Loucy (cell line): ENCODE results near the gene SDC1.

ENCODE experiments used
- H2AFZ ChIP-seq: fragments of 200-600 bp; sonication (generic); 2 replicates; pipeline ENCODE4 v1.6.0; 2016; ENCODE audit warnings: antibody characterized with exemption, mild to moderate bottlenecking, low read length, moderate library complexity
- H3F3A ChIP-seq: fragments of 200-600 bp; 2 replicates; pipeline ENCODE4 v1.6.0; 2016; ENCODE audit warnings: antibody characterized with exemption, low read depth, mild to moderate bottlenecking
- H3K27me3 ChIP-seq: fragments of 200-600 bp; sonication (generic); 2 replicates; pipeline ENCODE4 v1.6.1; 2014; ENCODE audit warnings: low read length, mild to moderate bottlenecking; ENCODE audit not compliant: insufficient read depth, poor library complexity, severe bottlenecking
- H3K36me3 ChIP-seq: fragments of 200-600 bp; sonication (generic); 2 replicates; pipeline ENCODE4 v1.6.1; 2016; ENCODE audit warnings: low read length; ENCODE audit not compliant: insufficient read depth
- H3K4me1 ChIP-seq: fragments of 200-600 bp; sonication (generic); 2 replicates; pipeline ENCODE4 v1.5.1; 2014; ENCODE audit warnings: low read length, mild to moderate bottlenecking; ENCODE audit not compliant: insufficient read depth, poor library complexity, severe bottlenecking
- H3K4me2 ChIP-seq: fragments of 200-600 bp; sonication (generic); 2 replicates; pipeline ENCODE4 v1.6.0; 2014; ENCODE audit warnings: antibody characterized with exemption, low read length, low read depth, mild to moderate bottlenecking; ENCODE audit not compliant: poor library complexity, severe bottlenecking
- H3K4me3 ChIP-seq: fragments of 200-600 bp; sonication (generic); 2 replicates; pipeline ENCODE4 v1.5.1; 2014; ENCODE audit warnings: low read length, mild to moderate bottlenecking, mixed read lengths; ENCODE audit not compliant: poor library complexity, severe bottlenecking
- H3K79me2 ChIP-seq: fragments of 200-600 bp; sonication (generic); 2 replicates; pipeline ENCODE4 v1.6.1; 2014; ENCODE audit warnings: low read length; ENCODE audit not compliant: insufficient read depth
- H3K9ac ChIP-seq: fragments of 200-600 bp; sonication (generic); 2 replicates; pipeline ENCODE4 v1.6.0; 2014; ENCODE audit warnings: mild to moderate bottlenecking, low read depth, low read length, moderate library complexity; ENCODE audit not compliant: poor library complexity, severe bottlenecking
- H3K9me2 ChIP-seq: fragments of 200-600 bp; sonication (generic); replicated peaks from 2 replicates; pipeline ENCODE4 v1.6.1; 2016; ENCODE audit warnings: low read depth, low read length, mixed read lengths
- H3K9me3 ChIP-seq: fragments of 200-600 bp; sonication (generic); 2 replicates; pipeline ENCODE4 v1.6.1; 2014; ENCODE audit warnings: mild to moderate bottlenecking, antibody characterized with exemption, low read length, low read depth; ENCODE audit not compliant: insufficient read depth
- H4K20me1 ChIP-seq: fragments of 200-600 bp; sonication (generic); 2 replicates; pipeline ENCODE4 v1.6.0; 2014; ENCODE audit warnings: antibody characterized with exemption, low read length, mild to moderate bottlenecking; ENCODE audit not compliant: insufficient read depth, poor library complexity, severe bottlenecking
- CTCF ChIP-seq: fragments of 200-600 bp; sonication (generic); conservative IDR thresholded peaks from 2 replicates; pipeline ENCODE4 v1.5.1; 2014; ENCODE audit warnings: mild to moderate bottlenecking, antibody characterized with exemption, low read length
- EZH2phosphoT487 ChIP-seq: fragments of 200-600 bp; IDR thresholded peaks from 2 replicates; pipeline ENCODE4 v1.6.1; 2018; ENCODE audit warnings: antibody characterized with exemption, mild to moderate bottlenecking, moderate library complexity, borderline replicate concordance

The SDC1 gene

DNA sequence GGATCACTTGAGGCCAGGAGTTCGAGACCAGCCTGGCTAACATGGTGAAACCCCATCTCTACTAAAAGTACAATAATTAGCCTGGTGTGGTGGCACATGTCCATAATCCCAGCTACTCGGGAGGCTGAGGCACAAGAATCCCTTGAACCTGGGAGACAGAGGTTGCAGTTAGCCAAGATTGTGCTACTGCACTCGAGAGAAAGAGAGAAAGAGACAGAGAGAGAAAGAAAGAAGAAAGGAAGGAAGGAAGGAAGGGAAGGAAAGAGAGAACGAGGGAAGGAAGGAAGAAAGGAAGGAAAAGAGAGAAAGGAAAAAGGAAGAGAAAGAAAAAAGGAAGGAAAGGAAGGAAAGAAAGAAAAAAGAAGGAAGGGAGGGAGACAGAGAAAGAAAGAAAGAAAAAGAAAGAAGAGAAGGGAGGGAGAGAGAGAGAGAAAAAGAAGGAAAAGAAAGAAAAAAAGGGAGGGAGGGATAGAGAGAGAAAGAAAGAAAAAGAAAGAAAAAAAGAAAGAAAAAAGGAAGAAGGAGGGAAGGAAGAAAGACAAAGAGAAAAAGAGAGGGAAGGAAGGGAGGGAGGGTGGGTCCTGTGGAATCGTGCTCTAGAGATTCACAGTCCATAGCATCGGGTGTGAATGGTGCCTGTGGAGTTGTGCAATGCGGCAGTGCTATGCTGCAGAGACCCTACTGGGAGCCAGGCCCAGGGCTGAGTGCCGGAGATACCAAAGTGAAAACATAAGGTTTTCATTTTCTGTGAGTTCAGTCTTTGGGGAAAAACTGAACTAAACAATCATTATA, 4.6 kb upstream of the SDC1 start:
- Histone ChIP-seq H3K9ac (no peak overlapping the region), H3K4me1 (no peaks in the 10 kb centered on the region), H3K9me3 (no peaks in the 10 kb centered on the region), H3K79me2 (no peaks in the 10 kb centered on the region), H3K27me3 (no peaks in the 10 kb centered on the region), H2AFZ (no peak overlapping the region), H3K4me2 (no peak overlapping the region), H3F3A (no peaks in the 10 kb centered on the region), H3K36me3 (no peaks in the 10 kb centered on the region), H4K20me1 (no peaks in the 10 kb centered on the region), H3K4me3 (no peak overlapping the region), H3K9me2 (no peaks in the 10 kb centered on the region)
- TF ChIP-seq CTCF = no peak
- no peak for TF ChIP-seq EZH2phosphoT487

GRCh38 chr2:20227894-20228505, 3.1 kb upstream of the SDC1 start:
- H3K79me2 ChIP-seq = no peaks in the 10 kb centered on the region
- H4K20me1 ChIP-seq = no peaks in the 10 kb centered on the region
- no peak overlapping the region for H3K9ac ChIP-seq
- no peaks in the 10 kb centered on the region for H3K9me3 ChIP-seq
- H3K9me2 ChIP-seq = no peaks in the 10 kb centered on the region
- H3K4me1 ChIP-seq = no peaks in the 10 kb centered on the region
- no peak overlapping the region for H2AFZ ChIP-seq
- no peaks in the 10 kb centered on the region for H3K36me3 ChIP-seq
- no peak for TF ChIP-seq CTCF
- TF ChIP-seq EZH2phosphoT487 = no peak
- H3K4me2 ChIP-seq = no peak overlapping the region
- H3K27me3 ChIP-seq = no peaks in the 10 kb centered on the region
- H3F3A ChIP-seq = no peaks in the 10 kb centered on the region
- H3K4me3 ChIP-seq = no peak overlapping the region

- no peaks in the 10 kb centered on the region for H3K9me2 ChIP-seq
- H3K9me3 ChIP-seq = no peaks in the 10 kb centered on the region
- no peak overlapping the region for H3K9ac ChIP-seq
- no peaks in the 10 kb centered on the region for H3F3A ChIP-seq
- no peaks in the 10 kb centered on the region for H3K27me3 ChIP-seq
- H3K4me3 ChIP-seq = no peak overlapping the region
- no peaks in the 10 kb centered on the region for H3K4me1 ChIP-seq
- H3K79me2 ChIP-seq = no peaks in the 10 kb centered on the region
- no peak overlapping the region for H3K4me2 ChIP-seq
- TF ChIP-seq CTCF = no peak
- TF ChIP-seq EZH2phosphoT487 = no peak
- H4K20me1 ChIP-seq = no peaks in the 10 kb centered on the region
- no peak overlapping the region for H2AFZ ChIP-seq
- H3K36me3 ChIP-seq = no peaks in the 10 kb centered on the region
These were observed 1.2 kb upstream of the SDC1 start for GRCh38 chr2:20226152-20226545.
